Mammary epithelial cell (primary cell): ENCODE data around the gene IRAK1BP1.

ENCODE experiments used
- EZH2 ChIP-seq: IDR thresholded peaks from 2 replicates; pipeline ENCODE4 v1.6.1; 2012; ENCODE audit warnings: low read length, inconsistent platforms, borderline replicate concordance
- TF ChIP-seq, protein P1 (sequence below), 2 donors: IDR thresholded peaks in 1 of 2; conservative IDR thresholded peaks in 1 of 2; 2 replicates each; pipeline ENCODE4 v1.5.1; 2011 to 2012; ENCODE audit warnings: inconsistent platforms in 2 of 2, low read length in 2 of 2, mild to moderate bottlenecking in 2 of 2, control low read depth in 1 of 2, low read depth in 1 of 2; ENCODE audit not compliant: insufficient read depth in 1 of 2; ENCODE audit errors: extremely low read depth in 1 of 2

DNA sequence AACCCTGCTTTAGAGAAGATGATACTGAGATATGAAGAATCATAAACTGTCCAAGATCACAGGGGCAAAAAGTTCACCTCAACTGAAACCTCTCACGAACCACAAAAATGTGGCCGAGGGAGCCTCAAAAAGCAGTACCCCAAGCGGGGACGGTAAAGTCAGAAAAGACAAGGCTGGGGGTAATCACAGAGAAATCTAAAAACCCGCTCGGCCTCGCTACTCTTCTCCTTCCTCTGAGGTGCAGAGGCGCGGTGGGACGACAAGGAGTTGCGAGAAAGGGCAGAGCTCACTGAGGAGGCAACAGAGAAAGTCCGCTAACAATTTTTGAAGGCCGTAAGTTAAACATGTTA is 356 bp upstream of the IRAK1BP1 start:
- TF ChIP-seq, protein P1, sequence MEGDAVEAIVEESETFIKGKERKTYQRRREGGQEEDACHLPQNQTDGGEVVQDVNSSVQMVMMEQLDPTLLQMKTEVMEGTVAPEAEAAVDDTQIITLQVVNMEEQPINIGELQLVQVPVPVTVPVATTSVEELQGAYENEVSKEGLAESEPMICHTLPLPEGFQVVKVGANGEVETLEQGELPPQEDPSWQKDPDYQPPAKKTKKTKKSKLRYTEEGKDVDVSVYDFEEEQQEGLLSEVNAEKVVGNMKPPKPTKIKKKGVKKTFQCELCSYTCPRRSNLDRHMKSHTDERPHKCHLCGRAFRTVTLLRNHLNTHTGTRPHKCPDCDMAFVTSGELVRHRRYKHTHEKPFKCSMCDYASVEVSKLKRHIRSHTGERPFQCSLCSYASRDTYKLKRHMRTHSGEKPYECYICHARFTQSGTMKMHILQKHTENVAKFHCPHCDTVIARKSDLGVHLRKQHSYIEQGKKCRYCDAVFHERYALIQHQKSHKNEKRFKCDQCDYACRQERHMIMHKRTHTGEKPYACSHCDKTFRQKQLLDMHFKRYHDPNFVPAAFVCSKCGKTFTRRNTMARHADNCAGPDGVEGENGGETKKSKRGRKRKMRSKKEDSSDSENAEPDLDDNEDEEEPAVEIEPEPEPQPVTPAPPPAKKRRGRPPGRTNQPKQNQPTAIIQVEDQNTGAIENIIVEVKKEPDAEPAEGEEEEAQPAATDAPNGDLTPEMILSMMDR (conservative IDR thresholded peaks at IDR 0.05 in 1 of 2, IDR thresholded peaks at IDR 0.05 in 1 of 2; ENCODE audit: extremely low read depth in 1 of 2, insufficient read depth in 1 of 2, low read depth in 1 of 2, low read length in 2 of 2) = no peak
- no peak for TF ChIP-seq EZH2
